ENCODE results near the gene LAG3.

DNA sequence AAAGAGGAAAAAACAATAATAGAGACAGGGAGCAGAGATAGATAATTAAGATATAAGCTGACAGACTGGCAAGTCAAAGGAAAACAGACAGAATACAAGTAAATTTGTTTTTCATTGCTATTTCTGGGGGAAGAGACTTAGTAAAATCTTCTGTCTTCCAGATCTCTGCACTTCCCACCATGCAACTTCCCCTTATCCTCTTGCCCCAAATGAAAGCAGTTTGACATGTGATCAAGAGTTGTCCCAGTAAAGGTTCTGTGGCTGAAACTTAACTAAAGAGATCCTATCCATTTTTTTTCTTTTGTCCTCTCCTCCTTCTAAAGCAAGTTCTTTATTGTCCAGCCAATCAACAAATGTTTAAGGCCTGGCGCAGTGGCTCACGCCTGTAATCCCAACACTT lies 17.9 kb upstream of the LAG3 start:
- TF ChIP-seq, protein P1, sequence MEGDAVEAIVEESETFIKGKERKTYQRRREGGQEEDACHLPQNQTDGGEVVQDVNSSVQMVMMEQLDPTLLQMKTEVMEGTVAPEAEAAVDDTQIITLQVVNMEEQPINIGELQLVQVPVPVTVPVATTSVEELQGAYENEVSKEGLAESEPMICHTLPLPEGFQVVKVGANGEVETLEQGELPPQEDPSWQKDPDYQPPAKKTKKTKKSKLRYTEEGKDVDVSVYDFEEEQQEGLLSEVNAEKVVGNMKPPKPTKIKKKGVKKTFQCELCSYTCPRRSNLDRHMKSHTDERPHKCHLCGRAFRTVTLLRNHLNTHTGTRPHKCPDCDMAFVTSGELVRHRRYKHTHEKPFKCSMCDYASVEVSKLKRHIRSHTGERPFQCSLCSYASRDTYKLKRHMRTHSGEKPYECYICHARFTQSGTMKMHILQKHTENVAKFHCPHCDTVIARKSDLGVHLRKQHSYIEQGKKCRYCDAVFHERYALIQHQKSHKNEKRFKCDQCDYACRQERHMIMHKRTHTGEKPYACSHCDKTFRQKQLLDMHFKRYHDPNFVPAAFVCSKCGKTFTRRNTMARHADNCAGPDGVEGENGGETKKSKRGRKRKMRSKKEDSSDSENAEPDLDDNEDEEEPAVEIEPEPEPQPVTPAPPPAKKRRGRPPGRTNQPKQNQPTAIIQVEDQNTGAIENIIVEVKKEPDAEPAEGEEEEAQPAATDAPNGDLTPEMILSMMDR (IDR thresholded peaks at IDR 0.05): no peak
- no peak for TF ChIP-seq ELF4 (CRISPR knock-in tag; IDR thresholded peaks at IDR 0.05; ENCODE audit: low read depth)
- TF ChIP-seq CREB1 (CRISPR knock-in tag; IDR thresholded peaks at IDR 0.05): no peak
- no peak for TF ChIP-seq ATF1 (CRISPR knock-in tag; IDR thresholded peaks at IDR 0.05)
- no peak for TF ChIP-seq CDX4 (CRISPR knock-in tag; IDR thresholded peaks at IDR 0.05; ENCODE audit: borderline replicate concordance)
- no peak for TF ChIP-seq NR2C2 (CRISPR knock-in tag; IDR thresholded peaks at IDR 0.05)
- TF ChIP-seq TEAD4 (CRISPR knock-in tag; IDR thresholded peaks at IDR 0.05): no peak
- TF ChIP-seq ETV6 (CRISPR knock-in tag; IDR thresholded peaks at IDR 0.05): no peak
- no peak for TF ChIP-seq GABPB1 (CRISPR knock-in tag; IDR thresholded peaks at IDR 0.05)
- TF ChIP-seq SP1 (CRISPR knock-in tag; conservative IDR thresholded peaks at IDR 0.05): no peak
- TF ChIP-seq, protein P2, sequence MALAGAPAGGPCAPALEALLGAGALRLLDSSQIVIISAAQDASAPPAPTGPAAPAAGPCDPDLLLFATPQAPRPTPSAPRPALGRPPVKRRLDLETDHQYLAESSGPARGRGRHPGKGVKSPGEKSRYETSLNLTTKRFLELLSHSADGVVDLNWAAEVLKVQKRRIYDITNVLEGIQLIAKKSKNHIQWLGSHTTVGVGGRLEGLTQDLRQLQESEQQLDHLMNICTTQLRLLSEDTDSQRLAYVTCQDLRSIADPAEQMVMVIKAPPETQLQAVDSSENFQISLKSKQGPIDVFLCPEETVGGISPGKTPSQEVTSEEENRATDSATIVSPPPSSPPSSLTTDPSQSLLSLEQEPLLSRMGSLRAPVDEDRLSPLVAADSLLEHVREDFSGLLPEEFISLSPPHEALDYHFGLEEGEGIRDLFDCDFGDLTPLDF (CRISPR knock-in tag; IDR thresholded peaks at IDR 0.05): no peak
